GM18517 (cell line): Measurements from ENCODE around the gene RB1.
"Not testable (repeated sequence)": the region's sequence is repeated elsewhere in the genome, so short reads cannot be mapped to it uniquely, and the experiment has no call there.

Source experiments
- ATAC-seq: cut with Tn5 transposase; IDR thresholded peaks from one replicate; pipeline ENCODE4 v1.9.1; 2021; ENCODE audit warnings: mild to moderate bottlenecking, moderate library complexity; ENCODE audit not compliant: unreplicated experiment

Gene RB1

DNA sequence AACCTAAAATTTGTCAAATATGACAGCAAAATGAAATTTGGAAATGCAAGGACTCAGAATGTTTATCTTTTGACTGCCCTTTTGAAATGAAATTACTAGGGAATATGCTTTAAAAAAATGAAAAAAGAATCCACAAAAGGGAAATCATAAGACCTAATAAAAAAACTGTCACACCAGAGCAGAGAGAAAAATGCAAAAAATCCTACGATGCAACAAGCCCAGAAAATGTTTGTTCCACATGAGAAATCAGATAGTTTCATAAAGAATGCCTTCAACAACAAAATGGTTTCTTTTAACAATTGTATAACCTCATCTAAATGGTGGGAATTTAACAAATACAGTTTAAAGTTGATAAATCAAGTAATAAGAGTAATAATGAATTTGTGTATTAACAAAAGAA lies 101.4 kb downstream of the RB1 start:
- ATAC-seq: no peak

DNA sequence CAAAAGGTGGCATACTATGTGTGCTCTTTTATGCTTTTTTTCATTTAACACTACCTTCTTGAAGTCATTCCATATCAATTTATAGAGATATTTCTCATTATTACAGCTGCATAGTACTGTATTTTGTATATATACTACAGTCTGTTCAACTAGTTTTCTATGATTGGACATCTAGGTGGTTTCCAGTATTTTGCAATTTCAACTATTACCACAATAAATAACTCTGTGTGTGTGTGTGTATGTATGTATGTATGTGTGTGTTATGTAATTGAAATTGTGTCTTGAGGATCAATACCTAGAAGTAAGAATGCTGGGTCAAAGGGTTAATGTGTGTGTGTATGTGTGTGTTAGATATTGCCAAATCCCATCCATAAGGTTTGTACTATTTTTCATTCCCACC lies 102.3 kb downstream of the RB1 start:
- no peak for ATAC-seq

- ATAC-seq: no peak
Observed at GRCh38 chr13:48410199-48410598, 106.6 kb downstream of the RB1 start.

- ATAC-seq: no peak
Observed at GRCh38 chr13:48411147-48411794, 107.7 kb downstream of the RB1 start.

DNA sequence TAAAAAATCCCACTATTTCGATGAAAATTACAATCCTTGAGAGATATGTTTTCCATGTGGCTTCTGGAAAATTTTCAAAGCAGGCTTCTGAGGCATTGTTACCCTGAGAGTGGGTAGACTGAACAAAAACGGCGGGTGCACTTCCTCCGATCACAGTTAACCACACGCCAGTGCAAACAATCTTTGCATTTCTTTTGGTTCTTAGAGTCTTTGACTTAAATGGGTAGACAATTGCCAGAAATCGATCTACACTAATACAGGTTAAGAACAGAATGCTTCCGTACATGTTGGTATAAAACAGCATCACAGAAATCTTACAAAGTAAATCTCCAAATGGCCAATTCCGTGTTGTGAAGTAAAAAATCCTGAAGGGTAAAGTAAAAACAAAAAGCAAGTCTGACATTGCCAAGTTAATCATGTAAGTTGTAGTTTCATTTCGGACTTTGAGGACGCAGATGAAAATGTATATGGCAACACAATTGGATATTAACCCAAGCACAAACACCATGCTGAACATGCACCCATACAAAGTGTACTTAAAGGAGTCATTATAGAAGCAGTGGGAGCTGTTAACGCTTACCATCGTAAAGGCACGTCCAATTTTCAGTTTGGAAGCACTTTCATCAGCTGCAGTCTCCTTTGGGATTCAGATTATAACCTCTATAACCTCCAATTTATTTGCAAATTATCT lies 108.4 kb downstream of the RB1 start:
- no peak for ATAC-seq

- no peak for ATAC-seq
Observed at GRCh38 chr13:48412881-48413351, 109.4 kb downstream of the RB1 start, which contains the start of gene LPAR6. Gene LPAR6, minus strand, starts transcription at chr13:48413113. Its CDS starts 690 bp downstream, at chr13:48412423.

DNA sequence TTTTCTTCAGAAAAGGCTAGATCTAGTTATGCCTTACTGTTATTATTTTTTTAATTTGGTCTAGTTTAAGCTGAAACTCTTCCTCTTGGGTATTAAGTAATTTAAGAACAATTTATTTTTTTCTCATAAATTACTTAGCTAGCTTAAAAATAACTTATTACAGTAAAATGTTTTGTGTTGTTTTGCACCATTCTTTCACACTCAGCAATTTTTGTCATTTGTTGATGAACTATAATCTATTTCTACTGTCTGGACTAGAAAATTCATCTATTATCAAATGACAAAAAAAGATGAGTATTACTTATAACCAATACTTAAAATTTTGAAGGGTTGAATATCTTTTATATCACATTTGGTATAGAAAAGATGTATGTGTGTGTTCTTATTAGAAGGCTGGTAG lies 111.0 kb downstream of the RB1 start:
- ATAC-seq: no peak

DNA sequence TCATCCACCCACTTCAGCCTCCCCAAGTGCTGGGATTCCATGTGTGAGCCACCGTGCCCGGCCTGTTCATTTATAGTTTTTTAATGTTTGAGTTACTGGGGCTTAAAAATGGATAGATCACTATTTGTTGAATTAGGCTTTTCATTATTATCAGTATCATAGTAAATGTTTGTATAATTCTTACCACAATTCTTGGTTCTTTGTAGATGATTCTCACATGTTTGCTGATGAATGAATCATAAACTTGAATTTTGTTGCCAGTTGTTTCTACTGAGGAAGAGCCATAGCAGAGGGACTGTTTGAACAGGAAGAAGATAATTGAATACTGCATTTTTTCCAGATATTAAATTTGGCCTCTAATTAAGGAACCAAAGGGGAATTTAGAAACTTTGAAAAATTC lies 112.0 kb downstream of the RB1 start:
- ATAC-seq: no peak

DNA sequence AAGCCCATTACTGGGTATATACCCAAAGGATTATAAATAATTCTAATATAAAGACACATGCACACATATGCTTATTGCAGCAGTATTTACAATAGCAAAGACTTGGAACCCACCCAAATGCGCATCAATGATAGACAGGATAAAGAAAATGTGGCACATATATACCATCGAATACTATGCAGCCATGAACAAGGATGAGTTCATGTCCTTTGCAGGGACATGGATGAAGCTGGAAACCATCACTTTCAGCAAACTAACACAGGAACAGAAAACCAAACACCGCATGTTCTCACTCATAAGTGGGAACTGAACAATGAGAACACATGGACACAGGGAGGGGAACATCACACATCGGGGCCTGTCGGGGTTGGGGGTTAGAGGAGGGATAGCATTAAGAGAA lies 118.5 kb downstream of the RB1 start:
- not testable (repeated sequence) for ATAC-seq

- ATAC-seq: no peak
Observed at GRCh38 chr13:48424212-48424611, 120.7 kb downstream of the RB1 start.

DNA sequence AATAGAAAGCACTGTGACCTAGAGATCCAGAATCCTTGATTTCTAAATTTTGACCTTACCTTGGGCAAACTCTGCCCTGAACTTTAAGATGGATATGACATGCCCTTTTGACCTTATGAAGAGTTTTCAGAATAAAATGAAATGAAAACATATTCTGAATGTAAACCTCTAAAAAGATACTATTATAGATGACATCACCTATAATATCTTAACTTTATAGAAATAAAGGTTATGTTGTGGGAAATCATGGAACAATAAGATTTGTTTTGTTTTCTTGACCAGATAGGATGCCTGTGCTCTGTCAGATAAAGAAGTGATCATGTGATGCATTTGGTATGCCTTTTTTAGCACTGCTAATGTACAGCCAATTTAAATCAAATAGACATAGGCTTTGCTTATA lies 122.5 kb downstream of the RB1 start:
- no peak for ATAC-seq

GRCh38 chr13:48426755-48427298 lies 123.3 kb downstream of the RB1 start:
- not testable (repeated sequence) for ATAC-seq

GRCh38 chr13:48429036-48429435 lies 125.5 kb downstream of the RB1 start:
- ATAC-seq: no peak

DNA sequence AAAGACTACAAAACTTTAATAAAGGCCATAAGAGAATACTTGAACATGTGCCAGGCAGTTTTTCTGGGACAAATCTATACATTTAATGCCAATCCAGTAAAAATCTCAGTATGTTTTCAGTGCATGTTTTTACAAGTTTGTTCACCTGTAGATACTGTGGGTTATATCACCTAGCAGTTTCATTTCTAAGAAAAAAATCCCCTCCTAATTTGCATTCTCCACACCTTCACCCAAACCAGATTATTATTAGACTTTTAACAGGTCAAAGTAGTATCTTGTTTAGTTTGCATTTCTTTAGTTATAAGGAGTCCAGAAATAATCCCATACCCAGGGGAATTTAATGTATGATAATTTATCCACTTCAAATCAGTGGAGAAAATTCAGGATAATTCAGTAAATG lies 126.3 kb downstream of the RB1 start:
- ATAC-seq: no peak

GRCh38 chr13:48431431-48431830 lies 127.9 kb downstream of the RB1 start:
- ATAC-seq: no peak

DNA sequence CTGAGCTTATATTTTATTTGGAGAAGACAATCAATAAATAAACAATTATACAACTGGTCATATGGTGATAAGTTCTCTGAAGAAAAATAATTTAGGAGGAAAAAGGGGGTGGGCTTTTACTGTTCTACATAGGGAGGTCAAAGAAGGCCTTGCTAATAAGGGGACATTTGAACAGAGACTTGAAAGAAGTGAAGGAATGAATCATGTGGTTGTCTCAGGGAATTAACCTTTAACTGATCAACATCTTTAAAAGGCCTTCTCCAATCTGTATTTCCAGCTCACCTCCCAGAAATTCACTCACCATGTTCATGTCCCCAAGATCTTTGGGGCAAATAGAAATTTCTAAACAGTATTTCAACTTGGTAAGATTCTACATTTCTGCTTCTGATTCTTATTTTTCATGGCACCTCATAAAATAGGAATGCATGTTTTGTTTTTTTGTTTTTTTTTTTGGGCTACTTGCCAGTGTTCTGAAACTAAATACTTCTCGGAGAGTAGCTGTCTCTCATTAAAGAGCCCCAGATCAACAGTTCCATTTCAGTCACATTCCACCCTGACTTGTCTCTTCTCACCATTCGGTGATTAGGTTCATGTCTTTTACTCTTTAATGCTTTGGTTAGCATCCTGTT lies 128.6 kb downstream of the RB1 start:
- ATAC-seq: no peak

DNA sequence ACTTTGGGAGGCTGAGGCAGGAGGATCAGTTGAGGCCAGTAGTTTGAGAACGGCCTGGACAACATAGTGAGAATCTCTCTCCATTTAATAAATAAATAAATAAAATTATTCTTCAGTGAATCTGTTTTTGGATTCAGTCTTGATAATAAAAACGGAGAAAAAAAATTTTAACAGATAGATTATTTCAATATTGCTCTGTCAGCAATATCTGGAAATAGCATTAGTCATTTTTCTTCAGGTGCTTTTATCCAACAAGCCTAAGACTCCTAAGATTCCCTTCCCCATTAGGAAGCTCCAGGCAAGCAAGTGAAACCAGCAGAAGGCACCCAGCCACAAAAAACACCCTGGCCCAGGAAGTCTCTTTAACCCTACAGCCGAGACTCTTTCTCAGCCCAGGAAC lies 130.6 kb downstream of the RB1 start:
- no peak for ATAC-seq

DNA sequence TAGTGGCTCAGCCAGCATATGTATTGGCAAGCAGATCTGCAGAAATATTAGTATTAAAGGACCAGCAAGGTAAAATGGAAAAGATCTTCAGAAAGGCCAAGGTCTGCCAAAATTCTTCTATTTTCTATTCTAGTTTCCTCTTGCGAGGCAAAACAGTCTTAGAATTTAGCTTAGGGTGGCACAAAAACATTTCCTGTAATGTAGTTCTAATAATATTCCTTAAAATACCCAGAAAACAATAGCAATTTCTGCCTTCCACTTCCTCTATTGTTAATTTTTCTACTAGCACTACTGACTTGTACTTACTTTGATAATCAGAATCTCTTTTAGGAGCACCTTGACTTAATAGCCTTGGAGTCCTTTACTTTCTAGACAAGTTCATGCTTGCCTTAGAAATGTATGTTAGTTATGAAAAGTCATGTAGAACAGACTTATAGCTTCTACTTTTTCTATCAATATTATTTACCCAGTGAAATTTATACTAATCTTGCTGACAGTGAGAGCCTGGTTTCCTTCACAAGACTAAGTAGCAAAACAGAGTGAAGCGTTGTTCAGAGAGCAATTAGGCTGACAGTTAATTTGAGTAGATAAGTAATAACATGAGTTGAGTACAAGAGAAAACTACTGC lies 133.2 kb downstream of the RB1 start:
- no peak for ATAC-seq

GRCh38 chr13:48437371-48437770 lies 133.8 kb downstream of the RB1 start:
- ATAC-seq: no peak

GRCh38 chr13:48443442-48444208 lies 140.1 kb downstream of the RB1 start:
- no peak for ATAC-seq

DNA sequence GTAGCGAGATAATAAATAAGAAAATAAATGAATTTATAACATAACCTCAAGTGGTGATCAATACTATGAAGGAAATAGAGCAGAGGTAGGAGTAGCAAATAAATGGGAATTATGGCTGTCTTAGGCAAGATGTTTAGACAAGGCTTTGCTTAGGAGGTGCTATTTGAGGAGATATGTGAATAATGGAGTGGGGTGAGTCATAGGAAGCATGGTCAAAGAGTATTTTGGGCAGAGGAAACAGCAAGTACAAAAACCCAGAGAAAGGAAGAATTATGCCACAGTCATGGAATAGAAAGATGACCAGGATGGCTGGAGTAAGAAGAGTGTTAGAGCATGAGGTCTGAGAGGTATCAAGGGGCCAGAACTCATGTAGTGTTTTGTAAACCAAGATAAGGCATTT lies 142.9 kb downstream of the RB1 start:
- no peak for ATAC-seq
